ENCODE measurements around the gene SH3PXD2B.
"Not testable (repeated sequence)": the region's sequence is repeated elsewhere in the genome, so short reads cannot be mapped to it uniquely, and the experiment has no call there.

SH3PXD2B gene

DNA sequence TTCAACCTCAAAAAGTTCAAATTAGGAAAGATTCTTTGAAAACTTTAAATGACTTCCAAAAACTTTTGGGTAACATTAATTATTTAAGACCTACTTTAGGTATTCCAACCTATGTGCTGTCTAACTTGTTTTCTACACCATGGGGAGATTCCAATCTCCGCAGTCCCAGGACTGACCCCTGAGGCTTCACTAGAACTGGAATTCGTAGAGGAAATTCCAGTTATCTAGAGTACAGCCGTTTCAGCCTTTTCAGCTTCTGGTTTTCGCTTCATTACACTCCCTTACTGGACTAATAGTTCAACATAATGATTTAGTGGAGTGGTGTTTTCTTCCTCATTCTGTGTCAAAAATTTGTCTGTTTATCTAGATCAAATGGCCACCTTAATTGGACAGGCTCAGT, 55.7 kb downstream of the SH3PXD2B start:
- not testable (repeated sequence) for DNase-seq

DNA sequence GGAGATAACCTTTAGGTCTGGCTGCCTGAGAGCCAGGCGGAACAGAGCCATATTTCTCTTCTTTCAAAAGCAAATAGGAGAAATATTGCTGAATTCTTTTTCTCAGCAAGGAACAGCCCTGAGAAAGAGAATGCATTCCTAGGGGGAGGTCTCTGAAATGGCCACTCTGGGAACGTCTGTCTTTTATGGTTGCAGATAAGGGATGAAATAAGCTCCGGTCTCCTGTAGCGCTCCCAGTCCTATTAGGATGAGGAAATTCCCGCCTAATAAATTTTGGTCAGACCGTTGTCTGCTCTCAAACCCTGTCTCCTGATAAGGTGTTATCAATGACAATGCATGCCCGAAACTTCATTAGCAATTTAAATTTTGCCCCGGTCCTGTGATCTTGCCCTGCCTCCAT, 57.3 kb downstream of the SH3PXD2B start:
- not testable (repeated sequence) for DNase-seq

DNA sequence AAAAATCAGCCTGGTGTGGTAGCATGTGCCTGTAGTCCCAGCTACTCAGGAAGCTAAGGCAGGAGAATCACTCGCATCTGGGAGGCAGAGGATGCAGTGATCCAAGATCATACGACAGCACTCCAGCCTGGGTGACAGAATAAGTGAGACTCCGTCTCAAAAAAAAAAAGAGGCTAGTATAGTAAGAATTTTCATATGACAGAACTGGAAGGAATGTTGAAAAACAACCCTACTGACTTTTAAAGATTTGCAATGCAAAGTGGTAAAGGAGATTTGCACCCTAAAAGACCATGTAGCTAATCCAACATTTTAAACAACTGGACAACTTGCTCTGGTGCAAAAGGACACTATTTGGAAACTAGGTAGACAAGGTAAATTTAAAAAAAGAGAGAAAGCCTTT, 58.1 kb downstream of the SH3PXD2B start:
- DNase-seq: no peak

DNA sequence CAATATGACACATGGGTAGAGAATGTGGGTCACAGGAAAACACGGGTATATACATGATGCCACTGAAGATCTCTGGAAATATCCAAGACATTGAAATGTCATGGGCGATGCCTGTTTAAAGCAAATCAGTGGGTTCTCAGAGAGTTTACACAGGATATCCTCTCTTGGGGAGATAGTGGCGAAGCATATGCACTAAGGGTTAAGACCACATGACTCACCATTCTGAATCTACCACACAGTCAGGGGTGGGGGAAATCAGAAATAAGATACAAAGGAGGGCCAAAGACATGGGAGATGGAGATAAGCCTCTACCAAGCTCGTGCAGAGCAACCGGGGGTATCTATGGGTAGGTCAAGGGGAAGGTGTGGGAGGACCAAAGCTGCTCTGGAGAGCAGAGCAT, 58.8 kb downstream of the SH3PXD2B start:
- no peak for DNase-seq

DNA sequence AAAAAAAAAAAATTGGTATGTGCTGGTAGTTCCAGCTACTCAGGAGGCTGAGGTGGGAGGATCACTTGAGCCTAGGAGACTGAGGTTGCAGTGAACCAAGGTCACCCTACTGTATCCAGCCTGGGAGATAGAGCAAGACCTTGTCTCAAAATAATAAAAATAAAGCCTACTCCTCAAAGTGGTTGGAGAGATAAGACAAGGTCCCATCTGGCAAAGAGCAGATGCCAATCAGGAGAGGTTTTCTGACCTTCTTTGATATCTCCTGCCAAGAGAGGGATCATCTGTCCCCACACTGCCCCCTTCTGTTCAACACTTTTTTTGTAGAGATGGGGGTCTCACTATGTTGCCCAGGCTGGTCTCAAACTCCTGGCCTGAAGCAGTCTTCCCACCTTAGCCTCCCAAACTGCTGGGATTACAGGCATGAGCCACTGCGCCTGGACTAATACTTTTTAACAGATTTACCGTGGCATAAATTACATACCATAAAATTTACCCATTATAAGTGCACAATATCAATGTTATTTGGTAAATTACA, 64.7 kb downstream of the SH3PXD2B start:
- no peak for DNase-seq

DNA sequence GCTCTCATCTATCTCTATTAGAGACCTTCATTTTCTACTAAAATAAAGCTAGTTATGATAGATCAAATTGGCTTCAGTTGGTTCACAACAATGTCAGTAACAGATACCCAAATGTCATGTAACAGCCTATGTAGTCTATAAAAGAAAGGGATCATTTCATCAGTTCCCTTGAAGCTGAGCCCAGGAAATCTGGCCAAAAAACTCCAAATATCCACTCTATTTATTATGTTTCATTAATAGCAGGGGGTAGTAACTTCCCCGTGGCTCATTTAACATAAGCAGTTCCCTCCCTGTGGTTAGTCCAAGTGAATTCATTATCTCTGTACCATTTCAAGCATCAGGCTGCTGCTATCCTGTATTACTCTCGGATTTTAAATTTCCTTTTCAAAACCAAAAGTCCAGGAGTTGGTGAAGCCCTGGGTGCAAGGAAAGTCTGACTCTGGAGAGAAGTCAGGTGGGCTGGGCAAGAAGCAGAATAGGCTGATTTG, 66.0 kb downstream of the SH3PXD2B start:
- no peak for DNase-seq

DNA sequence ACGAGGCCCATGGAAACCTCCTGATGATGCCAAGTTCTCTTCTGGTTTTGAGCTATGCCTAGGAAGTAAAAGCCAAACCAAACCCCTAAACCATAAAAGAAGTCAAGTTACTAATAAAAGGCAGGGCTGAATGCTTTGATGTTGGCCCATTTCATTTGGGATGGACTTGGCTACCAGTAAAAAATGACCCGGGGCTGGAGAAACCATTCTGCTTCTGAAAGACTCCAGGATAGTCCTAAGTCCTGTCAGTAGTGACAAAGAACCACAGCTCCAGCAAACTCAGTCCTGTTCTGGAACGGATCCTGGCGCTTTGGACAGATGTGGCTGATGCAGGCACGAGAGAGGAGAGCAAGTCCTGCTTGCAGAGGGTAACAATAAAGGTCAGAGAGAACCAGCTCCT, 68.6 kb downstream of the SH3PXD2B start:
- no peak for DNase-seq

DNA sequence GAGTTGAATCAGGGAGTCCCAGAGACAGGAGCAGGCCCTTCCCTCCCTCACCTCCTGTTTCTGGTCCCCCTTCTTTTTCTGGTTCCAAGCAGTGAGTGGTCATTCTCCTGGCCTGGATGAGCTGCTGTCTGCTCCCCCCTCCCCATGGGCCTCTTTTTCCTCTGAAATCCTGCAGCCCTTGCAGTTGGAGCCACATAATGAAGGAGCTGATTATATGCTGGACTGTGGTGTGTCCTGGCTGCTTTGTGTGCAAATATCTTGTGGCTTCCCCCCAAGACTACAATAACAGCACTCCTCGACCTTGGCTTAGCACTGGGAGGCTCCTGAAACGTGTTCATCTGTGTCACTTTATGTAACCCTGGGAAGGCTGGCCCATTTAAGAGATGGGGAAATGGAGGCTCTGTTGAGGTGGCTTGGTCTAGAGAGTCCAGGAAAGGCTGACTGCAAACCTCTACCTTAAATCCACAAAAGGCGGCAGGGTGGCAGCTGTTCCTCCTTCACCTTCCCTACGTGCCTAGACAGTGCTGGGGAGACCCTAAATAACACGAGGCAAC, 69.2 kb downstream of the SH3PXD2B start:
- no peak for DNase-seq

DNA sequence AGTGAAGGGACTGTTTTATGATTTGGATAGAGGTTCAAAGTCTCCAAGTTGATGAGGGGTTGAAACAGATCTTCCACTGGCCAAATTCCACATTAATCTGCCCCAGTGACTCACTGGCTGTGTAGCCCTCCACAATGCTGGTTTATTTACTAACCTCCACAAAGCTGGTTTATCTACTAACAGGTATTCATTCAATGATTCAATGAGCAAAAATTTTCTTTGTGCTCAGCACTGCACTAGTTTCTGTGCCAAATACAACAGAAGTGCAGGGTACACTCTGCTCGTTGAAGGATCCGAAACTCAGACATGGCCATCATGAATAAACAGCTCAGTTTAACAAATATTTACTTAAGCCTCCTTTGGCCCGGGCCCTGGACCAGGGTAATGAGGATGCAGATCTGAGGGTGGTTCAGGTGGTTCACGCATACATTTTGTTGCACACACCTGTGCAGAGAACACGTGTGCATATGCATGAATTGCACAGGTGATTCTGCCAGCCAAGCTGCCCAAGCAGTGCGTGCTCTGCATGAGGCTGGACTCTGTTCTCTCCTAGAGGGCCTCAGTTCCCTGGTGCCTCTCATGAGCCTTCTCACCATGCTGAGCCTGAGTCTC, 71.0 kb downstream of the SH3PXD2B start:
- peak; percentile 5 for DNase-seq

DNA sequence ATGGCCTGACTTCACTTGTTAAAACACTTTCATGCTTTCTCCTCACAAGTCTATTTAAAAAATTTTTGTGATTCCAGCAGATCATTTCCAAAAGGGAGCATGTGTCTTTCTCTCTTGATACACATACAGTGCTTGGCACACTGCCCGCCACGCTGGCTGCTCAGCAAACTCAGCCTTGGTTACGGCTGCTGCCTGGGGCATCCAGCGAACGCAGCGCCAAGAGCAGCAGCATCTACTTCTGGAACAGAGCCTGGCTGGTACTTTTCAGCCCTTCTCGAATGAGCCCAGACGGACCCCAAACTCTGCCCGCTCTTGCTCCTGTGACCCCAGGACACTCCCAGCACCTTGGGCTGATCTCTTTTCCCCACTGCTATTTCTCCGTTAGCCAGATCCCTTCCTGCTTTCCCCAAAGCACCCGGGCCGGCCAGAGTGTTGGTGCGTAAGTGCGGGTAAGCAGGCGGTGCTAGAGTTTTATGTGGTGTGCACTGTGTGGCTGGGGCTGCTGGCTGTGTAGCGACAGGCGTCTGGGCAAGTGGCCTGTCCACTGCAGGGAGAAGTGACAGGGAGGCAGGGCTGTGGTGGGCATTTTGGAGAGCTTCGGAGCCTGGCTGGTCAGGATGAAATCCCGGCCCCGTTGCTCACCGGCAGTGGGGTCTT, 73.2 kb downstream of the SH3PXD2B start:
- DNase-seq: peak; percentile 54

DNA sequence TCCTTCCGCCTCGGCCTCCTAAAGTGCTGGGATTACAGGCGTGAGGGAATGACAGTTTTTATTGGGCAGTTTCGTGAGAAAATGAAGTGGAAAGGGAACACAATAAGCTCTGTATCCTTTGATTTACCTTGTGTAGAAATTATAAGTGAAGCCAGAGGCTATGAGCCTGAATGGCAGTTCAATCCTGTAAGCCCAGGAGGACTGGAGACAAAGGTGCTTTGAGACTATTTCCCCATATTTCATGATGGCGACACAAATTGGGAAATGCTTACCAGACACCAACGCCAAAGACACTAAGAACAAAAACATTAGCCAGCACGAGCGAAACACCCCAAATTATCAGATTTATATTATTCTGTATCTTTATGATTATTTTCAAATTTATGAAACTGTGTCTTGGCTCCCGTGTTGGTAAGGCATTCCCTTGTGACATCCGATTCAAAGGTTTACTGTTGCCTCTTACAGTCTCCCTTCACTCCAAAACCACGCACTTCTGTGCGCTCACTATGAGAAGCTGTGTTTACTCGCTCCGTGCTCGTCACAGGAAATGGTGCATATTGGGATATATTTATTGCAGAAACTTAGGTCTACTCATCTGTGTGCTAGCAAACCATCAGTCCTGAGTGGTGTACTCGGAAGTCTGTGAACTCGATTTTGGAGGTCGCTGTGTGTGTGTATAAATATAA, 73.9 kb downstream of the SH3PXD2B start:
- DNase-seq: no peak

DNA sequence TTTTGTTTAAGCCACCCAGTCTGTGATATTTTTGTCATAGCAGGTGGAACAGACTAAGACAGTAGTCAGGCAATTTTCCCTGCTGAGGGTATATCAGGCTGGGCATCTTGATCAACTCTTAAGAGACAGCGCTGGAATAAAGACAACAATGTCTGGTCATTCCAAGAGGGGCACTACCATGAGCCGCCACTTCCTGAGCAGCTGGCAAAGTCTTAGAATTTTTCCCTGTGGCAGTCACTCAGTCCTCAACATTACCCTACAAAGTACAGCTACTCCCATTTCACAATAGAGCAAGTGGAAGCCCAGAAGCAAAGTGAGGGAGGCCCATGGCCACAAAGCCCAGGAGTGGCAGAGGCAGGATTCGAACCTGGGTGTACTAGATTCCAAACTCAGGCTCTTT, 74.8 kb downstream of the SH3PXD2B start:
- no peak for DNase-seq

DNA sequence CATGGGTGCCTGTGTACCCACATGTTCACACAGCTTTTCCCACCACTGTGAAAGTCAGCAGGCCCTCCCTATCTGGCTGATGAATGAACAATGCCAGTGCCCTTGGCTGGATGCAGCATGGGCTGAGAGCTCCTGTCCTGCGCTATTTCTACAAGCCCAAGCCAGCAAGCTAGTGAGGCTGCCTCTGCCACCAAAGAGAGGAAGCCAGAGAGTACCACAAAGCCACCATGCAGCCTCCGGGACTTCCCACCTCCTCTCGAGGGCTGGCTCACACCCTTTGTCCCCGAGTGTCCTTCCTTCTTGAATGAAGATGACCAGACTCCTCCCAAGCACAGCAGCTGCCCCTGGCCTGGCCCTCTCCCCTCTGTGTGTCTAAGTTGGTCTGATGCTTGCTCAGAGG, 76.5 kb downstream of the SH3PXD2B start:
- DNase-seq: no peak

DNA sequence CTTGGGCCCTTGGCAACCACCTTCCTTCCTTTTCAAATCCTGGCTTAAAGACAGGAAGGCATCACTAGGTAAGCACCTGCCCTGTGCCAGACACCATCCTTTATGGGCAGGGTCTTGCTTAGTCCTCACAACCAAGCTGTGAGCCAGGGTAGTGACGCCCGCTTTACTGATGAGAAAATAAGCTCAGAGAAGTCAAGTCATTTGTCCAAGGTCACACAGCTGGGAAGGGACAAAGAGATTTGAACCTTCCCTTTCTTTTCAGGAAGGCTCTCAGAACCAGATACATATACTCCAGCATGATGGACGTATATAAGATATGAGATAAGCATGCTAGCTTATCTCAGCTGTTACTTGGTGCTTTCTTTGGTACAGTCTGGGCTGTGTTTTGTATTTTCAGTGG, 76.9 kb downstream of the SH3PXD2B start:
- DNase-seq: no peak

DNA sequence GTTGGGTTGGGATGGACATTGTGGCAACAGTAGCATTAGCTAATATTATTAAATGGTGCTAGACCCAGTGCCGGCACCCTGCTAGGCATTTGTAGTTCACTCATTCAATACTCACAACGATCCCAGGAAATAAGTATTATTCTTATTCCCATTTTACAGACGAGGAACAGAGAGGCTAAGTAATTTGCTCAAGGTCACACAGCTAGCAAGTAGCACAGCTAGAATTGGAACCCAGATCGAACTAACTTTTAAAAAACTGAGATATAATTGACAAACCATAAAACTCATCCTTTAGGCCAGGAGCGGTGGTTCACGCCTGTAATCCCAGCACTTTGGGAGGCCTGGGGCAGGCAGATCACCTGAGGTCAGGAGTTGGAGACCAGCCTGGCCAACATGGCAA, 79.5 kb downstream of the SH3PXD2B start:
- no peak for DNase-seq

DNA sequence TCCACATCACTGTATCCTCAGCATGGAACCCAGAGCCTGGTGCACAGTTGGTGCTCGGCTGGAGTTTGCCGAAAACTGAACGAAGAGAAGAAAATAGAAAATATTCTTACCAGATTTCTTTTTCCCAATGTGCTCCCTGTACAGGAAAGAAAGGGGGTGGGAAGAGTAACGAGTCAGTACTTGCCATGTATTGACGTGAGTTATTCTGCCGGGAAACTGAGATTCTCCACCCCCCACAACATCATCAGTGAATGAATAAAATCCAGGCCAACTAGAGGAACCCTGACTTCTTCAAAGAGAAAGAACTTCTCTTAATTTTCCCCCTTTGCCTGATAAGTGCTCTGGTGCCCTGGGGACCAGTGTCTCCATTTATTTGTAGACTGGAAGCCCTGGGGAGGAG, 80.6 kb downstream of the SH3PXD2B start:
- DNase-seq: no peak

DNA sequence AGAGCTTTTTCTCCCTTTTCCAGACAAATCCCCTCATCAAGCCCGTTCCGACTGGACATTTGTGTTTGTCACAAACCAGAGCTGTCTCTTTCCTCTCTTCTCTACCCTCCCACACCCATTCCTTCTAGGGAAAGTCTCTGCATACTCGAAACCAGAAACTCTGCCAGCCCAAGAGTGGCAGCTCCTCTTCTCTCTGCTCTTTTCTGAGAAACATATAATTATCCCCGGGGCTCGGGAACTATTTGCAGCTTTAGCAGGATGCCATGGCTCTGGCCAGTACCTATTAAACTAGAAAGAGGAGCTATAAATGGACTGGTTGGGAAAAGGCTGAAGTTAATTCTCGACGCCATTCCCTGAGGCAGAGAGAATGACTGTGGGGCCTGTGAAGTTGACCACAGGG, 82.6 kb downstream of the SH3PXD2B start:
- no peak for DNase-seq

DNA sequence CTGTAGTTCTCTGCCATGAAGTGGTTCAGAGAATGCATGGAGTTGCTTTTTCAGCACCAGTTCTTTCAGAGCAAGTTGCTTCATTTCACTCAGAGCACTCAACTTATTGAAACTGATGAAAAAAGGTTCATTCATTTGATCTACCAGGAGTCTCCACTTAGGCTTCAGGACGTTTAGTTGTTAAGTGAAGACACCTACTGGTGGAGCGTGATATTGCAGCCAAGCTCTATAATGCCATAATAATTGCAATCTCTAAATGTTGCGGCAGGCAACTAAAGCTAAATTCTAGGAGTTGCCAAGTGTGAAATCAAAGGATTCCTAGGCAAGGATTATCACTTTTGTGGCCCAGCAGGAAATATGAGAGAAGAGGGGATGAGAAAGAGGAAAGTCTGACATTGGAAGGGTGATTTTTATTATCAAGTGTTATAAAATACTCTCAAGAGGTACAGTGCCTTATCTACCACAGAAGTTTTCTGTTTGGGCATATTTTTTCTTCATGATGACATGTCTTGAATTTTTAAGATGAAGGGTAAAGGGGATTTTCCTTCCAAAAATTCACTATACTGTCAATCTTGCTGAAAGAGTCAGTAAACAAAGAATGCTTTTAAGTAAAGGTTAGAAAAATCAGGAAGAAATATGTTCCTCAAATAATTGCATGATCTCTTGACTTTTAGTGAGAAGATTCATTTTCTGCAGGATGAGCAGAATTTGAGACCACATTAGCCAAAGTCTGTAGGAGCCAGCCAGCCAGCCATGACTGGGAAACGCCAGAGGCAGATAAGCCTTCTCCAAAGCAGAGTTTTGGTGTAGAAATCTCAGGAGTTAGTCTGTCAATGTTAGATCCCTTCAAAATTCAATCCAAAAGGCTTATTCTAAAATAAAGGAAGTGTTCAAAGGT, 83.4 kb downstream of the SH3PXD2B start:
- no peak for DNase-seq

DNA sequence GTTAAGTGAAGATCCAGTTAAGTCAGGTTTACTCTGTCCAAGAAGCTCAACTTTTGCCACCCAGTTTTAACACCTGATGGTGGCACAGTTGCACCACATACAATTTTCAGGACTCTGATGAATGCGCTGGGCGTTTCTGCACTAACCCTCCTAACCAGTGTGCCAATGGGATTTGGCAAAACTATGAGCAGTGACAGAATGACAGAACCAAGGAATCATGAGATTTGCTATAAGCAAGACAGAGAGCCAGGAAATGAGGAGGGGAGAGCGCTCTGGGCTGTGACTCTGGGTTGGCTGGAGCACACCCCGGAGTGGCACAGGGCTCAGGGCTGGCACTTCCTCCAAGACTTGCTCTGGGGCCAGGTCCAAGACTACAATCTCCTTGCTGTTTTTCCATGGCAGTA, 84.1 kb downstream of the SH3PXD2B start:
- DNase-seq: no peak

DNA sequence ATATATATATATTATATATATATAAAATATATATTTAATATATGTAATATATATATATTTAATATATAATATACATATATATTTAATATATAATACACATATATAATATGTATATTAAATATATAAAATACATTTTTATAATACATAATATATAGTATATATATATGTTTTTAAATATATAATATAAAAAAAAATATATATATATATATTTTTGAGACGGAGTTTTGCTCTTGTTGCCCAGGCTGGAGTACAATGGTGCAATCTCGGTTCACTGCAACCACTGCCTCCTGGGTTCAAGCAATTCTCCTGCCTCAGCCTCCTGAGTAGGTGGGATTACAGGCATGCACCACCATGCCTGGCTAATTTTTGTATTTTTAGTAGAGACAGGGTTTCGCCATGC, 85.6 kb downstream of the SH3PXD2B start:
- DNase-seq: not testable (repeated sequence)

DNA sequence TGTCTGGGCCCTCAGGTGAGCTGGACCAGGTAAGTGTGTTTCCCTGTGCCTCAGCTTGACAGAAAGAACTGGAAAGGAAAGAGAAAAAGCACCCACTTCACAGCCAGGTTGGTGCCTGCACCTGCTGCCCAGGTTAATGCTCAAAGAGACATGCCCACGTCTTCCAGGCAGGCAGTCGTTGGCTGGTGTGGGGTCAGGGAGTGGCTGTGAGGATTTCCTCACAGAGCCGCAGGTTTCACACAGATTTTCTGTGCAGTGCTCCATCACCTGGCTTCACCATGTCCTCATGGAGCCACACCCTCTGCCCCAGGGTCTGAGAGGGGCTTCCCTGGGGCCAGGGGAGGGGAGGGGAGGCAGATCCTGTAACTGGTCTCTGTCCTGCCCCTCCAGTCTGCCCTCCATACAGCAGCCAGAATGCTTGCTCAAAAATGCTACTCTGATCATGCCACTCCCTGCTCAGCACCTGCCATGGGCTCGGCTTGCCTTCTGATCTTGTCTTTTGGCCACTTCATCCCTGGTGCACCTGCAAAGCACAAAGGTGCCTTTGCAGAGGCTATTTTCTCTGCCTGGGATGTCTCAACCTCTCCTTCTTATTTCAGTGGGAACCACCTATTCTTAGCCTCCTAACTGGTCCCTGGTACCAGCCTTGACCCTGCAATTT, 88.2 kb downstream of the SH3PXD2B start:
- DNase-seq: no peak

DNA sequence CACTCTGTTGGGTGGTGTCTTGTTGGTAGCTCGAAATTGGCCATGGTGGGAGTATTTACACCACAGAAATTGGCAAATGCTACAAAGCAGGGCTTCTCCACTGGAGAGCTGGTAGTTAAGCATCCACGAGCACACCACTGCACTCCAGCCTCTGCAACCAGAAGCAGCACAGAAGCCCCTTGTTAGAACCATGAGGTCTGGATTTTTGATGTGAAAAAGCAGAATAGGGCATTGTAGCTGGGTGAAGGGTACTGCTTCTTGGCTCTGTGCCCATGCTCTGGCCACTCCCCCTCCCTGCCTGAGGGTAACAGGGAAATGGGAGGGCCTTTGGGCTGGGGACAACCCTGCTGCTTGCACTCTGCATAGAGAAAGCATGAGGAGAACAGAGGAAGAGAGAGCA, 89.6 kb downstream of the SH3PXD2B start:
- no peak for DNase-seq

Data from DMS79 (cell line).